ENCODE data around the gene B3GALT2. TPM values are rescaled to one million over a fixed set of nuclear protein-coding genes. Genes with fewer than 3 reads are reported as not detected.

B3GALT2 gene
- total and polyA plus RNA-seq, 2 of the 13 experiments (the other 11 are each of a cell fraction or from before 2014, with no cell fraction given): not detected

MicroRNAs encoded within 50 kb of the gene (microRNA counts, 767-probe panel; counts per million panel counts)
- not detected for microRNA hsa-miR-1278

Small RNAs within 50 kb of the gene (microRNA-seq; reads per million reads assigned to microRNA genes)
- gene MIR1278: not detected

Small RNAs within 50 kb of the gene (small RNA-seq; reads per million reads assigned to genes)
- 0 to 7.7 (median 7.2) reads per million in 3 experiments for gene MIR1278 (ENCODE audit: insufficient read depth in 2 of 3, insufficient read length in 3 of 3, low read depth in 2 of 3, low replicate concordance in 1 of 3)

Other genes with a start within 250 kb of the B3GALT2 start
- gene UCHL5, start 127.3 kb downstream of the B3GALT2 start, total RNA-seq (2016; rRNA removed; fragmentation: Illumina TruSeq; extraction: Trizol): 44.1 and 72.4 TPM in 2 replicates
- 11.3 and 18.2 TPM in 2 replicates for gene UCHL5, start 127.3 kb downstream of the B3GALT2 start, polyA plus RNA-seq (2011; rRNA removed)
- gene RO60, start 127.0 kb downstream of the B3GALT2 start, total RNA-seq (2016; rRNA removed; fragmentation: Illumina TruSeq; extraction: Trizol): 53.7 and 90.0 TPM in 2 replicates
- 14.5 and 20.3 TPM in 2 replicates for gene RO60, start 127.0 kb downstream of the B3GALT2 start, polyA plus RNA-seq (2011; rRNA removed)
- 39.0 and 42.1 TPM in 2 replicates for gene GLRX2, start 81.2 kb downstream of the B3GALT2 start, total RNA-seq (2016; rRNA removed; fragmentation: Illumina TruSeq; extraction: Trizol)
- gene GLRX2, start 81.2 kb downstream of the B3GALT2 start, polyA plus RNA-seq (2011; rRNA removed): 11.8 and 11.9 TPM in 2 replicates
- gene CDC73, start 64.6 kb downstream of the B3GALT2 start, total RNA-seq (2016; rRNA removed; fragmentation: Illumina TruSeq; extraction: Trizol): 26.3 and 38.3 TPM in 2 replicates
- gene CDC73, start 64.6 kb downstream of the B3GALT2 start, polyA plus RNA-seq (2011; rRNA removed): 17.8 and 20.2 TPM in 2 replicates

Measured in HepG2 (cell line).